K562 (cell line): ENCODE measurements around the gene ST6GALNAC6. TPM values are rescaled to one million over a fixed set of nuclear protein-coding genes. Genes with fewer than 3 reads are reported as not detected.

Source experiments
- CHD1 ChIP-seq: fragments of 200-600 bp; sonication (generic); IDR thresholded peaks from one replicate; pipeline ENCODE4 v1.6.1; 2012; ENCODE audit warnings: mild to moderate bottlenecking, moderate library complexity, low read length, inconsistent platforms
- E2F3 ChIP-seq: fragments of 250-450 bp; sonication (Bioruptor Pico); IDR thresholded peaks from 2 replicates; pipeline ENCODE4 v1.4.0; 2020; ENCODE audit warnings: mild to moderate bottlenecking
- EHMT2 ChIP-seq: fragments of 450-650 bp; IDR thresholded peaks from 2 replicates; pipeline ENCODE4 v1.6.1; 2018; ENCODE audit warnings: antibody characterized with exemption
- KLF10 ChIP-seq: fragments of 250-450 bp; sonication (Bioruptor Pico); IDR thresholded peaks from 2 replicates; pipeline ENCODE4 v1.6.1; 2021; ENCODE audit warnings: matching md5 sums
- MAX ChIP-seq: sonication (generic); formaldehyde crosslinking; IDR thresholded peaks from 2 replicates; pipeline ENCODE4 v1.9.0; 2022; ENCODE audit warnings: mild to moderate bottlenecking, missing genetic modification reagents
- MIER1 ChIP-seq: fragments of 450-650 bp; IDR thresholded peaks from 2 replicates; pipeline ENCODE4 v1.6.1; 2016; ENCODE audit warnings: antibody characterized with exemption, mild to moderate bottlenecking, low read depth
- POLR2AphosphoS5 ChIP-seq: IDR thresholded peaks from 2 replicates; pipeline ENCODE4 v1.6.1; 2011; ENCODE audit warnings: mild to moderate bottlenecking, low read depth, low read length, moderate library complexity; ENCODE audit not compliant: control insufficient read depth, insufficient read depth
- PTRF ChIP-seq: fragments of 450-650 bp; IDR thresholded peaks from 2 replicates; pipeline ENCODE4 v1.6.1; 2016; ENCODE audit warnings: mild to moderate bottlenecking, missing genetic modification characterization, missing compliant biosample characterization
- PURB ChIP-seq: sonication (generic); formaldehyde crosslinking; IDR thresholded peaks from 2 replicates; pipeline ENCODE4 v1.9.0; 2021; ENCODE audit warnings: low read depth, mild to moderate bottlenecking, missing genetic modification reagents
- RBBP5 ChIP-seq: fragments of 200-600 bp; sonication (generic); IDR thresholded peaks from 2 replicates; pipeline ENCODE4 v1.6.1; 2012; ENCODE audit warnings: borderline replicate concordance, mild to moderate bottlenecking, low read length, control low read depth, inconsistent platforms; ENCODE audit not compliant: insufficient read depth, poor library complexity, severe bottlenecking
- RBM17 ChIP-seq: fragments of 200-400 bp; formaldehyde crosslinking; IDR thresholded peaks from 2 replicates; pipeline ENCODE4 v1.6.1; 2017; ENCODE audit warnings: low read depth, mild to moderate bottlenecking, low read length, borderline replicate concordance
- SREBF2 ChIP-seq: sonication (generic); formaldehyde crosslinking; IDR thresholded peaks from 2 replicates; pipeline ENCODE4 v1.4.0; 2020; ENCODE audit warnings: mild to moderate bottlenecking, missing genetic modification reagents
- ZC3H11A ChIP-seq: IDR thresholded peaks from 2 replicates; pipeline ENCODE4 v1.6.1; 2012; ENCODE audit warnings: low read depth, low read length, improper control_type of control experiment
- ZNF449 ChIP-seq: fragments of 250-450 bp; sonication (Bioruptor Pico); IDR thresholded peaks from 2 replicates; pipeline ENCODE4 v1.8.0; 2022; ENCODE audit warnings: moderate library complexity, mild to moderate bottlenecking, inconsistent platforms
- ZNF764 ChIP-seq: fragments of 250-450 bp; sonication (Bioruptor Pico); IDR thresholded peaks from 2 replicates; pipeline ENCODE4 v1.4.0; 2020; ENCODE audit warnings: low read depth, mild to moderate bottlenecking, moderate library complexity
- ZZZ3 ChIP-seq: fragments of 450-650 bp; IDR thresholded peaks from 2 replicates; pipeline ENCODE4 v1.6.1; 2016; ENCODE audit warnings: antibody characterized with exemption, mild to moderate bottlenecking, moderate library complexity
- polyA plus RNA-seq, 8 experiments: library from polyadenylated mRNA; depleted of rRNA in 4 of 8; stranded (reverse) in 5 of 8; unstranded in 3 of 8; fragments of >200 nt; fragmentation: Nextera tagmentation in 2 of 8; fragmentation: Illumina TruSeq in 1 of 8; extraction: Ambion mirVana in 2 of 8; extraction: Trizol in 1 of 8; gene quantifications; 2 replicates each; pipeline versions ENCODE4 v1.2.1 to v1.2.3, GENCODE V29; 2011 to 2014; ENCODE audit warnings: inconsistent platforms in 1 of 8, missing spikeins in 1 of 8
- total RNA-seq, 7 experiments: library from RNA; depleted of rRNA in 6 of 7; stranded (reverse); fragments of >200 nt in 6 of 7; fragmentation: Illumina TruSeq in 2 of 7; extraction: Trizol in 2 of 7; gene quantifications; 2 replicates each; pipeline versions ENCODE4 v1.2.1 to v1.2.3, GENCODE V29; 2011 to 2021; ENCODE audit warnings: low replicate concordance in 1 of 7
- TF ChIP-seq, protein P1 (sequence below): fragments of 250-450 bp; sonication (Bioruptor Pico); IDR thresholded peaks from 2 replicates; pipeline ENCODE4 v1.5.0; 2020; ENCODE audit warnings: mild to moderate bottlenecking, borderline replicate concordance
- TF ChIP-seq, protein P2 (sequence below): fragments of 250-450 bp; sonication (Bioruptor Pico); IDR thresholded peaks from 2 replicates; pipeline ENCODE4 v1.4.0; 2020; ENCODE audit warnings: borderline replicate concordance
- TF ChIP-seq, protein P3 (sequence below), 2 experiments: fragments of 450-650 bp in 1 of 2; IDR thresholded peaks; 2 replicates each; pipeline ENCODE4 v1.6.1; 2011 to 2017; ENCODE audit warnings: low read depth in 2 of 2, antibody characterized with exemption in 1 of 2, borderline replicate concordance in 1 of 2, low read length in 1 of 2, mild to moderate bottlenecking in 1 of 2, mixed read lengths in 1 of 2; ENCODE audit not compliant: control insufficient read depth in 1 of 2

ST6GALNAC6 gene
- total and polyA plus RNA-seq, 9 of the 15 experiments (the other 6 are each of a cell fraction or from before 2014, with no cell fraction given) = 0.13 to 23.0 (median 14.5) TPM

- TF ChIP-seq, protein P1, sequence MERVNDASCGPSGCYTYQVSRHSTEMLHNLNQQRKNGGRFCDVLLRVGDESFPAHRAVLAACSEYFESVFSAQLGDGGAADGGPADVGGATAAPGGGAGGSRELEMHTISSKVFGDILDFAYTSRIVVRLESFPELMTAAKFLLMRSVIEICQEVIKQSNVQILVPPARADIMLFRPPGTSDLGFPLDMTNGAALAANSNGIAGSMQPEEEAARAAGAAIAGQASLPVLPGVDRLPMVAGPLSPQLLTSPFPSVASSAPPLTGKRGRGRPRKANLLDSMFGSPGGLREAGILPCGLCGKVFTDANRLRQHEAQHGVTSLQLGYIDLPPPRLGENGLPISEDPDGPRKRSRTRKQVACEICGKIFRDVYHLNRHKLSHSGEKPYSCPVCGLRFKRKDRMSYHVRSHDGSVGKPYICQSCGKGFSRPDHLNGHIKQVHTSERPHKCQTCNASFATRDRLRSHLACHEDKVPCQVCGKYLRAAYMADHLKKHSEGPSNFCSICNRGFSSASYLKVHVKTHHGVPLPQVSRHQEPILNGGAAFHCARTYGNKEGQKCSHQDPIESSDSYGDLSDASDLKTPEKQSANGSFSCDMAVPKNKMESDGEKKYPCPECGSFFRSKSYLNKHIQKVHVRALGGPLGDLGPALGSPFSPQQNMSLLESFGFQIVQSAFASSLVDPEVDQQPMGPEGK (CRISPR knock-in tag) = no peak
- TF ChIP-seq PTRF (tag) (no peak), ZNF449 (CRISPR knock-in tag) (no peak), PURB (CRISPR knock-in tag) (no peak), ZNF764 (CRISPR knock-in tag) (no peak), RBBP5 (no peak), SREBF2 (CRISPR knock-in tag) (no peak), ZZZ3 (no peak), MAX (no peak), ZC3H11A (no peak), CHD1 (peak; percentile 34), MIER1 (no peak), KLF10 (CRISPR knock-in tag) (no peak), E2F3 (no peak), EHMT2 (no peak), RBM17 (no peak), POLR2AphosphoS5 (no peak)
- TF ChIP-seq, protein P2, sequence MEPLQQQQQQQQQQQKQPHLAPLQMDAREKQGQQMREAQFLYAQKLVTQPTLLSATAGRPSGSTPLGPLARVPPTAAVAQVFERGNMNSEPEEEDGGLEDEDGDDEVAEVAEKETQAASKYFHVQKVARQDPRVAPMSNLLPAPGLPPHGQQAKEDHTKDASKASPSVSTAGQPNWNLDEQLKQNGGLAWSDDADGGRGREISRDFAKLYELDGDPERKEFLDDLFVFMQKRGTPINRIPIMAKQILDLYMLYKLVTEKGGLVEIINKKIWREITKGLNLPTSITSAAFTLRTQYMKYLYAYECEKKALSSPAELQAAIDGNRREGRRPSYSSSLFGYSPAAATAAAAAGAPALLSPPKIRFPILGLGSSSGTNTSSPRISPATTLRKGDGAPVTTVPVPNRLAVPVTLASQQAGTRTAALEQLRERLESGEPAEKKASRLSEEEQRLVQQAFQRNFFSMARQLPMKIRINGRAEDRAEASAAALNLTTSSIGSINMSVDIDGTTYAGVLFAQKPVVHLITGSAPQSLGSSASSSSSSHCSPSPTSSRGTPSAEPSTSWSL (CRISPR knock-in tag) = no peak
- TF ChIP-seq, protein P3, sequence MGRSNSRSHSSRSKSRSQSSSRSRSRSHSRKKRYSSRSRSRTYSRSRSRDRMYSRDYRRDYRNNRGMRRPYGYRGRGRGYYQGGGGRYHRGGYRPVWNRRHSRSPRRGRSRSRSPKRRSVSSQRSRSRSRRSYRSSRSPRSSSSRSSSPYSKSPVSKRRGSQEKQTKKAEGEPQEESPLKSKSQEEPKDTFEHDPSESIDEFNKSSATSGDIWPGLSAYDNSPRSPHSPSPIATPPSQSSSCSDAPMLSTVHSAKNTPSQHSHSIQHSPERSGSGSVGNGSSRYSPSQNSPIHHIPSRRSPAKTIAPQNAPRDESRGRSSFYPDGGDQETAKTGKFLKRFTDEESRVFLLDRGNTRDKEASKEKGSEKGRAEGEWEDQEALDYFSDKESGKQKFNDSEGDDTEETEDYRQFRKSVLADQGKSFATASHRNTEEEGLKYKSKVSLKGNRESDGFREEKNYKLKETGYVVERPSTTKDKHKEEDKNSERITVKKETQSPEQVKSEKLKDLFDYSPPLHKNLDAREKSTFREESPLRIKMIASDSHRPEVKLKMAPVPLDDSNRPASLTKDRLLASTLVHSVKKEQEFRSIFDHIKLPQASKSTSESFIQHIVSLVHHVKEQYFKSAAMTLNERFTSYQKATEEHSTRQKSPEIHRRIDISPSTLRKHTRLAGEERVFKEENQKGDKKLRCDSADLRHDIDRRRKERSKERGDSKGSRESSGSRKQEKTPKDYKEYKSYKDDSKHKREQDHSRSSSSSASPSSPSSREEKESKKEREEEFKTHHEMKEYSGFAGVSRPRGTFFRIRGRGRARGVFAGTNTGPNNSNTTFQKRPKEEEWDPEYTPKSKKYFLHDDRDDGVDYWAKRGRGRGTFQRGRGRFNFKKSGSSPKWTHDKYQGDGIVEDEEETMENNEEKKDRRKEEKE (IDR thresholded peaks at IDR 0.05; ENCODE audit: borderline replicate concordance in 1 of 2, control insufficient read depth in 1 of 2, low read depth in 2 of 2, low read length in 1 of 2) = no peak
Measured at GRCh38 chr9:127927201-127927987, 28.0 kb upstream of the ST6GALNAC6 start (continued).
